Astrocyte (in vitro differentiated cells and primary cell): ENCODE measurements around the gene IL32.

ENCODE experiments used
- EZH2 ChIP-seq: IDR thresholded peaks from 2 replicates; pipeline ENCODE4 v1.6.1; 2012; ENCODE audit warnings: mild to moderate bottlenecking, low read length, inconsistent platforms; ENCODE audit not compliant: insufficient read depth
- TF ChIP-seq, protein P1 (sequence below): IDR thresholded peaks from 2 replicates; pipeline ENCODE4 v1.5.1; 2011; ENCODE audit warnings: low read depth, mild to moderate bottlenecking, inconsistent platforms, low read length, moderate library complexity; ENCODE audit not compliant: insufficient read depth

DNA sequence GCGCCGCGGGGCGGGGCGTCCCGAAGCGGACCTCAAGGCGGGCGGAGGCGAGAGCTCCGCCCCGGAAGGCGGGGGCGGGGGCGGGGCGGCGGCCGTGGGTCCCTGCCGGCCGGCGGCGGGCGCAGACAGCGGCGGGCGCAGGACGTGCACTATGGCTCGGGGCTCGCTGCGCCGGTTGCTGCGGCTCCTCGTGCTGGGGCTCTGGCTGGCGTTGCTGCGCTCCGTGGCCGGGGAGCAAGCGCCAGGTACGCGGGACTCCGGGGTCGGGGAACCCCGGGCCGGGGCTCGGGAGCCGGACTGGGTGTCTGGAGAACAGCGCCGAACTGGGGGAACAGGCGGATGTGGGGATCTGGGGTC, 45.2 kb upstream of the IL32 start, which contains the start of gene TNFRSF12A:
- TF ChIP-seq, protein P1, sequence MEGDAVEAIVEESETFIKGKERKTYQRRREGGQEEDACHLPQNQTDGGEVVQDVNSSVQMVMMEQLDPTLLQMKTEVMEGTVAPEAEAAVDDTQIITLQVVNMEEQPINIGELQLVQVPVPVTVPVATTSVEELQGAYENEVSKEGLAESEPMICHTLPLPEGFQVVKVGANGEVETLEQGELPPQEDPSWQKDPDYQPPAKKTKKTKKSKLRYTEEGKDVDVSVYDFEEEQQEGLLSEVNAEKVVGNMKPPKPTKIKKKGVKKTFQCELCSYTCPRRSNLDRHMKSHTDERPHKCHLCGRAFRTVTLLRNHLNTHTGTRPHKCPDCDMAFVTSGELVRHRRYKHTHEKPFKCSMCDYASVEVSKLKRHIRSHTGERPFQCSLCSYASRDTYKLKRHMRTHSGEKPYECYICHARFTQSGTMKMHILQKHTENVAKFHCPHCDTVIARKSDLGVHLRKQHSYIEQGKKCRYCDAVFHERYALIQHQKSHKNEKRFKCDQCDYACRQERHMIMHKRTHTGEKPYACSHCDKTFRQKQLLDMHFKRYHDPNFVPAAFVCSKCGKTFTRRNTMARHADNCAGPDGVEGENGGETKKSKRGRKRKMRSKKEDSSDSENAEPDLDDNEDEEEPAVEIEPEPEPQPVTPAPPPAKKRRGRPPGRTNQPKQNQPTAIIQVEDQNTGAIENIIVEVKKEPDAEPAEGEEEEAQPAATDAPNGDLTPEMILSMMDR, result no peak
- no peak for TF ChIP-seq EZH2
